HEK293T (cell line): ENCODE measurements around the gene ATP6AP2.
"Not testable (repeated sequence)": the region's sequence is repeated elsewhere in the genome, so short reads cannot be mapped to it uniquely, and the experiment has no call there.

Experiments
- CTCF ChIA-PET: fragments of 350-600 bp; formaldehyde crosslinking; extraction: SDS; loops from one replicate; lab custom pipeline; 2021; ENCODE audit warnings: antibody characterized with exemption, inconsistent platforms; lab: Yijun Ruan, JAX
- POLR2A ChIA-PET: fragments of 350-600 bp; formaldehyde crosslinking; extraction: SDS; loops from one replicate; lab custom pipeline; 2020; ENCODE audit warnings: antibody characterized with exemption, inconsistent platforms; lab: Yijun Ruan, JAX
- DNase-seq: peaks from one replicate; pipeline ENCODE4 v3.0.0; 2012; ENCODE audit warnings: mixed read lengths; ENCODE audit errors: extremely low spot score
- ARNT ChIP-seq: fragments of 450-650 bp; IDR thresholded peaks from 2 replicates; pipeline ENCODE4 v1.6.1; 2017; ENCODE audit warnings: mild to moderate bottlenecking
- BHLHE40 ChIP-seq: fragments of 450-650 bp; IDR thresholded peaks from 2 replicates; pipeline ENCODE4 v1.6.1; 2016; ENCODE audit warnings: mild to moderate bottlenecking, moderate library complexity, borderline replicate concordance
- CTBP1 ChIP-seq: fragments of 450-650 bp; IDR thresholded peaks from 2 replicates; pipeline ENCODE4 v1.6.1; 2016; ENCODE audit warnings: borderline replicate concordance
- ELF4 ChIP-seq: fragments of 450-650 bp; IDR thresholded peaks from 2 replicates; pipeline ENCODE4 v1.6.1; 2017; ENCODE audit warnings: antibody characterized with exemption
- FOXA1 ChIP-seq: fragments of 450-650 bp; IDR thresholded peaks from 2 replicates; pipeline ENCODE4 v1.6.1; 2016; ENCODE audit warnings: mild to moderate bottlenecking
- FOXK2 ChIP-seq: fragments of 450-650 bp; IDR thresholded peaks from 2 replicates; pipeline ENCODE4 v1.6.1; 2016; ENCODE audit warnings: mild to moderate bottlenecking
- FOXM1 ChIP-seq: fragments of 450-650 bp; IDR thresholded peaks from 2 replicates; pipeline ENCODE4 v1.6.1; 2017; ENCODE audit warnings: mild to moderate bottlenecking, borderline replicate concordance
- HDGF ChIP-seq: fragments of 450-650 bp; IDR thresholded peaks from 2 replicates; pipeline ENCODE4 v1.6.1; 2017; ENCODE audit warnings: antibody characterized with exemption, borderline replicate concordance
- L3MBTL2 ChIP-seq: fragments of 450-650 bp; conservative IDR thresholded peaks from 2 replicates; pipeline ENCODE4 v1.6.1; 2016; ENCODE audit warnings: mild to moderate bottlenecking
- LEF1 ChIP-seq: fragments of 450-650 bp; IDR thresholded peaks from 2 replicates; pipeline ENCODE4 v1.6.1; 2017; ENCODE audit warnings: mild to moderate bottlenecking, borderline replicate concordance
- NFRKB ChIP-seq: fragments of 450-650 bp; IDR thresholded peaks from 2 replicates; pipeline ENCODE4 v1.6.1; 2016; ENCODE audit warnings: mild to moderate bottlenecking, moderate library complexity
- PKNOX1 ChIP-seq: fragments of 450-650 bp; IDR thresholded peaks from 2 replicates; pipeline ENCODE4 v1.6.1; 2016
- SP1 ChIP-seq: fragments of 450-650 bp; IDR thresholded peaks from 2 replicates; pipeline ENCODE4 v1.6.1; 2017
- SUZ12 ChIP-seq: fragments of 450-650 bp; IDR thresholded peaks from 2 replicates; pipeline ENCODE4 v1.6.1; 2016; ENCODE audit warnings: mild to moderate bottlenecking
- TARDBP ChIP-seq: fragments of 450-650 bp; IDR thresholded peaks from 2 replicates; pipeline ENCODE4 v1.6.1; 2016
- ZNF384 ChIP-seq: fragments of 450-650 bp; IDR thresholded peaks from 2 replicates; pipeline ENCODE4 v1.6.1; 2016

ATP6AP2 gene

GRCh38 chrX:40573763-40574162 is 7.0 kb upstream of the ATP6AP2 start:
- TF ChIP-seq L3MBTL2 (no peak), FOXA1 (no peak), FOXM1 (no peak), LEF1 (no peak), FOXK2 (no peak), TARDBP (no peak), SP1 (no peak), ELF4 (no peak), HDGF (no peak), CTBP1 (no peak), ARNT (no peak), NFRKB (no peak), ZNF384 (no peak), BHLHE40 (no peak), SUZ12 (no peak)
- no peak for DNase-seq
- ChIA-PET POLR2A (no interaction called here), CTCF (interaction anchor here (0.6 to 0.7 kb wide), 3 partner anchors 40 to 804 kb away, joined by 3 to 4 read pairs (median 3); no protein-coding TSS in a partner anchor)

- POLR2A ChIA-PET, CTCF ChIA-PET: not testable (repeated sequence)
- DNase-seq, result peak; percentile 26
Measured at GRCh38 chrX:40575411-40575810, 5.4 kb upstream of the ATP6AP2 start.

- DNase-seq, result no peak
- TF ChIP-seq FOXK2, result no peak
- no peak for TF ChIP-seq FOXM1
- TF ChIP-seq L3MBTL2, result no peak
- no peak for TF ChIP-seq FOXA1
- no peak for TF ChIP-seq ARNT
- TF ChIP-seq PKNOX1, result no peak
- TF ChIP-seq CTBP1, result no peak
- no peak for TF ChIP-seq ZNF384
- TF ChIP-seq LEF1, result no peak
- no peak for TF ChIP-seq BHLHE40
- TF ChIP-seq ELF4, result no peak
- no peak for TF ChIP-seq HDGF
- no peak for TF ChIP-seq NFRKB
- POLR2A ChIA-PET, result no interaction called here
- CTCF ChIA-PET, result no interaction called here
Measured at GRCh38 chrX:40576291-40576690, 4.5 kb upstream of the ATP6AP2 start.

- ChIA-PET POLR2A (no interaction called here), CTCF (interaction anchor here (0.6 to 1.2 kb wide), 2 partner anchors 39 to 73 kb away, joined by 3 to 4 read pairs; no protein-coding TSS in a partner anchor)
- TF ChIP-seq HDGF, result no peak
- no peak for TF ChIP-seq BHLHE40
- TF ChIP-seq FOXK2, result no peak
- TF ChIP-seq L3MBTL2, result no peak
- no peak for TF ChIP-seq SUZ12
- no peak for TF ChIP-seq ARNT
- no peak for TF ChIP-seq LEF1
- TF ChIP-seq NFRKB, result no peak
- no peak for TF ChIP-seq FOXM1
- no peak for TF ChIP-seq ZNF384
- TF ChIP-seq PKNOX1, result no peak
- no peak for DNase-seq
Measured at GRCh38 chrX:40578039-40578695, 2.6 kb upstream of the ATP6AP2 start.

GRCh38 chrX:40579141-40579540 is 1.6 kb upstream of the ATP6AP2 start:
- CTCF ChIA-PET, result no interaction called here
- TF ChIP-seq ARNT, result no peak
- POLR2A ChIA-PET, result no interaction called here
- DNase-seq, result no peak

- ChIA-PET POLR2A (interaction anchor here (0.6 to 1.0 kb wide), 4 partner anchors 9 to 24 kb away, joined by 3 to 7 read pairs (median 4); no protein-coding TSS in a partner anchor), CTCF (interaction anchor here (0.6 kb wide), 1 partner anchor 685 kb away, joined by 3 read pairs; no protein-coding TSS in a partner anchor)
- no peak for TF ChIP-seq ARNT
- TF ChIP-seq ELF4, result no peak
- TF ChIP-seq LEF1, result no peak
- TF ChIP-seq FOXK2, result no peak
- TF ChIP-seq NFRKB, result no peak
- no peak for TF ChIP-seq BHLHE40
- no peak for TF ChIP-seq ZNF384
- no peak for TF ChIP-seq PKNOX1
- no peak for TF ChIP-seq CTBP1
- TF ChIP-seq SP1, result no peak
- no peak for TF ChIP-seq SUZ12
- TF ChIP-seq TARDBP, result no peak
- no peak for TF ChIP-seq HDGF
- no peak for TF ChIP-seq FOXM1
- TF ChIP-seq L3MBTL2, result no peak
- no peak for TF ChIP-seq FOXA1
- DNase-seq, result no peak
Measured at GRCh38 chrX:40579900-40580536, 752 bp upstream of the ATP6AP2 start.
